BJ (cell line): ENCODE measurements around the gene KCNIP3. TPM values are rescaled to one million over a fixed set of nuclear protein-coding genes. Genes with fewer than 3 reads are reported as not detected.

Source experiments
- CTCF ChIA-PET: fragments of 350-600 bp; formaldehyde crosslinking; extraction: SDS; loops from one replicate; lab custom pipeline; 2021; ENCODE audit warnings: antibody characterized with exemption, inconsistent platforms; lab: Yijun Ruan, JAX
- POLR2A ChIA-PET: fragments of 300-600 bp; sonication (Branson Sonifier 250); formaldehyde crosslinking; extraction: SDS; loops from one replicate; lab custom pipeline; 2021; ENCODE audit warnings: antibody characterized with exemption; lab: Charles Lee
- DNase-seq: peaks from one replicate; pipeline ENCODE4 v3.0.0-alpha.2; 2011; ENCODE audit warnings: low read depth
- H3K27me3 ChIP-seq: 2 replicates; pipeline ENCODE4 v1.6.0; 2011; ENCODE audit warnings: low read length; ENCODE audit not compliant: control insufficient read depth, insufficient read depth
- H3K36me3 ChIP-seq: 2 replicates; pipeline ENCODE4 v1.5.1; 2011; ENCODE audit warnings: low read length; ENCODE audit not compliant: control insufficient read depth, insufficient read depth
- H3K4me3 ChIP-seq: 2 replicates; pipeline ENCODE4 v1.5.1; 2011; ENCODE audit warnings: low read depth, mild to moderate bottlenecking, control low read depth, low read length
- polyA plus RNA-seq: library from polyadenylated mRNA; depleted of rRNA; stranded (reverse); fragments of >200 nt; gene quantifications from 2 replicates; pipeline ENCODE4 v1.2.3, GENCODE V29; 2011
- TF ChIP-seq, protein P1 (sequence below): IDR thresholded peaks from 2 replicates; pipeline ENCODE4 v1.5.1; 2011; ENCODE audit warnings: low read depth, mild to moderate bottlenecking, control low read depth, inconsistent platforms, low read length, moderate library complexity; ENCODE audit not compliant: insufficient read depth

The KCNIP3 gene
- polyA plus RNA-seq, 1 experiment = 4.1 TPM

DNA sequence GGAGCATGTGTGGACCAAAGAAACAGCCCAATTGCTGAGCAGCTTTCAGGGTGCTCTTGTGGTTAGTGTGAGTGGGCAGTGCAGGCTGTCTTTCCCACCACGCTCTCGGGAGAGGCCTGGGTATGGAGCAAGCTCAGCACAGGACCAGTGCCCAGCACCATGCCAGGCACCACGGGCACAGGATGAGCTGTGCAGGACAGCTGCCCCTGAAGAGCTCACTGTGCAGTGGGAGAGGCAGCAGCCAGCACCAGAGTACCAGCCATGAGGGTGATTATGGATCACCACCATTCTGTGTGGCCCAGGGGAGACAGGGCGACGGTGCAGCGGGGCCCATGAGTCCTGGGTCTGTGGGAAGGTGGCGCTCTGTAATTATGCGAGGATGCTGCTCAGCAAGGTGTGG is 75.7 kb downstream of the KCNIP3 start:
- no peak for DNase-seq
- POLR2A ChIA-PET = interaction anchor here (0.7 kb wide), 1 partner anchor 9 kb away, joined by 11 read pairs; no protein-coding TSS in a partner anchor
- TF ChIP-seq, protein P1, sequence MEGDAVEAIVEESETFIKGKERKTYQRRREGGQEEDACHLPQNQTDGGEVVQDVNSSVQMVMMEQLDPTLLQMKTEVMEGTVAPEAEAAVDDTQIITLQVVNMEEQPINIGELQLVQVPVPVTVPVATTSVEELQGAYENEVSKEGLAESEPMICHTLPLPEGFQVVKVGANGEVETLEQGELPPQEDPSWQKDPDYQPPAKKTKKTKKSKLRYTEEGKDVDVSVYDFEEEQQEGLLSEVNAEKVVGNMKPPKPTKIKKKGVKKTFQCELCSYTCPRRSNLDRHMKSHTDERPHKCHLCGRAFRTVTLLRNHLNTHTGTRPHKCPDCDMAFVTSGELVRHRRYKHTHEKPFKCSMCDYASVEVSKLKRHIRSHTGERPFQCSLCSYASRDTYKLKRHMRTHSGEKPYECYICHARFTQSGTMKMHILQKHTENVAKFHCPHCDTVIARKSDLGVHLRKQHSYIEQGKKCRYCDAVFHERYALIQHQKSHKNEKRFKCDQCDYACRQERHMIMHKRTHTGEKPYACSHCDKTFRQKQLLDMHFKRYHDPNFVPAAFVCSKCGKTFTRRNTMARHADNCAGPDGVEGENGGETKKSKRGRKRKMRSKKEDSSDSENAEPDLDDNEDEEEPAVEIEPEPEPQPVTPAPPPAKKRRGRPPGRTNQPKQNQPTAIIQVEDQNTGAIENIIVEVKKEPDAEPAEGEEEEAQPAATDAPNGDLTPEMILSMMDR = no peak
- H3K36me3 ChIP-seq = no peaks in the 10 kb centered on the region
- CTCF ChIA-PET = interaction anchor here (2.7 kb wide), 1 partner anchor 16 kb away, joined by 9 read pairs; no protein-coding TSS in a partner anchor
- no peaks in the 10 kb centered on the region for H3K27me3 ChIP-seq
- H3K4me3 ChIP-seq = no peak overlapping the region

DNA sequence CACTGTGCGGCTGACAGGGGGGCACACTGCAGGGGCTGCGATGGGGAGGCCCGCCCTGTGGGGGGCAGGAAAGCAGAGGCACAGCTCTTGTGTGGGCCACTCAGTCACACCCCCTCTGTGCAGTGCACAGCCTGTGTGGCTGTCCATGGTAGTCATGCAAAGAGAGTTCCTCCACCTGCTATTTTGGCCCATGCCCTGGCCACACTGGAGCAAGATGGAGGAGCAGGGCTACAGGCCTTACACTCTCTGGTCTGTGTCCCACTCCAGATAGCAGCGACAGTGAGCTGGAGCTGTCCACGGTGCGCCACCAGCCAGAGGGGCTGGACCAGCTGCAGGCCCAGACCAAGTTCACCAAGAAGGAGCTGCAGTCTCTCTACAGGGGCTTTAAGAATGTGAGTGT is 76.9 kb downstream of the KCNIP3 start:
- Histone ChIP-seq H3K36me3 (no peaks in the 10 kb centered on the region; the same call in 1 of the 2 replicates), H3K4me3 (no peak overlapping the region), H3K27me3 (no peaks in the 10 kb centered on the region)
- TF ChIP-seq, protein P1 = no peak
- DNase-seq = no peak
- ChIA-PET POLR2A (no interaction called here), CTCF (interaction anchor here (2.5 to 2.7 kb wide), 2 partner anchors 10 to 15 kb away, joined by 9 to 11 read pairs; no protein-coding TSS in a partner anchor)

DNA sequence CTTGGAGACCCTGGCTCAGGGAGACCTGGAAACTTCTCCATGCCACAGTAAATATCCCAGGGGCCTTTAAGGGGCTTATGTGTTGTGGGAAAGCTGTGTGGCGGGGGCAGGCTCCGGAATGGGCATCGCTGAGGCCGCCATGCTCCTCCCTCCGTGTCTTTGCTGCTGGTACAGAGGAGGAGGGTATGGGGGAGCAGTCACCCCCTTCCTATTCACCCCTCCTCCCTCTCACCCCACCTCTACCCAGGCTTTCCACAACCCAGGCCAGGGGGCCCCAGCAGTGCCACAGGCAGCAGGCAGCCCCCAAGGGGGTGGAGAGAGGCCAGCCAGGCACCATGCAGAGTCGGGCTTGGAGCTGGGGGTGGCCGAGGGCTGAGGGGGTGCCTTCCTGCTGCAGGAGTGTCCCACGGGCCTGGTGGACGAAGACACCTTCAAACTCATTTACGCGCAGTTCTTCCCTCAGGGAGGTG is 77.3 kb downstream of the KCNIP3 start:
- no peak for DNase-seq
- CTCF ChIA-PET = interaction anchor here (2.5 to 2.7 kb wide), 2 partner anchors 10 to 15 kb away, joined by 9 to 11 read pairs; no protein-coding TSS in a partner anchor
- POLR2A ChIA-PET = no interaction called here
- Histone ChIP-seq H3K27me3 (no peaks in the 10 kb centered on the region), H3K4me3 (no peak overlapping the region), H3K36me3 (no peaks in the 10 kb centered on the region; the same call in 1 of the 2 replicates)
- TF ChIP-seq, protein P1 = no peak

DNA sequence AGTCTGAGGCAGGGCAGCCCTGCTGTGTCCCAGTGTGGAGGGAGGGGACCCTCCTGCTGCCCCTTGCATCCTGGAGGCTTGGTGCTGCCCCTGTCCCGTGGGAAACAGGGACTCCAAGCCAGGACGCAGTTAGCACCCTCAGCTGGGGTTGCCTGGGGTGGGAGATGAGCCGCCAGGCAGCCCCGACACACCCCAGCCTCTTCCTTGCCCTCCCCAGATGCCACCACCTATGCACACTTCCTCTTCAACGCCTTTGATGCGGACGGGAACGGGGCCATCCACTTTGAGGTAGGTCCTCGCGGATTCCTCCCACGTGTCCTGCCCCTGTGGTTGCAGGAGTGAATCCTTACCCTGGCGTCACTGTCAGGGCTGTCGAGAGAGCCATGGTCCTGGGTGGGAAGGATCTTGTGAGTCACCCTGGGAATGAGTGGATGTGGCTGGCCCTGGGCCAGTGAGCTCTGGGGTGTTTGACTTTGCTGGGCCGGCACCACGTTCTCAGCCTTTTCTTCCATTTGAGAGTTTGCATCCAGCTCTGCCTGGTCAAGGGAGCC is 77.8 kb downstream of the KCNIP3 start:
- no peaks in the 10 kb centered on the region; the same call in 1 of the 2 replicates for H3K36me3 ChIP-seq
- no peaks in the 10 kb centered on the region for H3K27me3 ChIP-seq
- ChIA-PET CTCF (interaction anchor here (0.8 to 2.7 kb wide), 3 partner anchors 9 to 14 kb away, joined by 3 to 11 read pairs (median 9); no protein-coding TSS in a partner anchor), POLR2A (no interaction called here)
- TF ChIP-seq, protein P1 = no peak
- no peak for DNase-seq
- no peak overlapping the region for H3K4me3 ChIP-seq

DNA sequence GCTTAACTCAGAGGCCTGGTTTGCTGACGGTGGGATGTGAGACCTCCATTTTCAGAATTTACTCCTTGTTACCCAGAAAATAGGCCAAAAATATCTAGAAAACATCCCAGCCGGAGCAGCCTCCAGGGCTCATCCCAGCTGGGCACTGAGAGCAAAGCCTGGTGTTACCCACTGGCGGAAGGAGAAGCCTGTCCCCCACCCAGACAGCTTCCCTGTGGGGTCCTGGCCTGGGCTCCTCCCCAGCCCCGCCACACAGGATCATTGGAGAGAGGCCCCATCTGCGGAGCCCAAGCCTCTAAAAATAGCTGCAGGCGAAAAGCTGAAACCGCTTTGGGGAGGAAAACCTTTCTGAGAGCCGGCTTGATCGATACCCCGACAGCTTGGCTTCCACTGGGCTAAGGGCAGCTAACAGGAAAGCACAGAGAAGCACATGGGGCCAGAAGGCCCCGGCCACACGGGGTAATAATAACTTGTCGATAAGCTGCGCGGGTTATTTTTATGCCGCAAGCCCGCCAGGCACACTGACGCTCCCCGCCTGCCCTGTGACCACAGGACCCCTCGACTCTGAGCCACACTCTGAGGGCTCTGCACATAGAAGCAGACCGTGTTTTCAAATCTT is 78.5 kb downstream of the KCNIP3 start:
- no peaks in the 10 kb centered on the region; the same call in 1 of the 2 replicates for H3K36me3 ChIP-seq
- POLR2A ChIA-PET = no interaction called here
- TF ChIP-seq, protein P1 = no peak
- CTCF ChIA-PET = interaction anchor here (0.8 to 2.7 kb wide), 3 partner anchors 9 to 13 kb away, joined by 3 to 11 read pairs (median 9); no protein-coding TSS in a partner anchor
- no peak for DNase-seq
- no peaks in the 10 kb centered on the region for H3K27me3 ChIP-seq
- H3K4me3 ChIP-seq = no peak overlapping the region
